Left forelimb (tissue), 1 donor: ENCODE measurements around the gene ZPBP2.
"Not testable (repeated sequence)": the region's sequence is repeated elsewhere in the genome, so short reads cannot be mapped to it uniquely, and the experiment has no call there.

Experiments used
- DNase-seq: peaks from one replicate; pipeline ENCODE4 v3.0.0-alpha.2; 2018; ENCODE audit warnings: low spot score

The ZPBP2 gene

DNA sequence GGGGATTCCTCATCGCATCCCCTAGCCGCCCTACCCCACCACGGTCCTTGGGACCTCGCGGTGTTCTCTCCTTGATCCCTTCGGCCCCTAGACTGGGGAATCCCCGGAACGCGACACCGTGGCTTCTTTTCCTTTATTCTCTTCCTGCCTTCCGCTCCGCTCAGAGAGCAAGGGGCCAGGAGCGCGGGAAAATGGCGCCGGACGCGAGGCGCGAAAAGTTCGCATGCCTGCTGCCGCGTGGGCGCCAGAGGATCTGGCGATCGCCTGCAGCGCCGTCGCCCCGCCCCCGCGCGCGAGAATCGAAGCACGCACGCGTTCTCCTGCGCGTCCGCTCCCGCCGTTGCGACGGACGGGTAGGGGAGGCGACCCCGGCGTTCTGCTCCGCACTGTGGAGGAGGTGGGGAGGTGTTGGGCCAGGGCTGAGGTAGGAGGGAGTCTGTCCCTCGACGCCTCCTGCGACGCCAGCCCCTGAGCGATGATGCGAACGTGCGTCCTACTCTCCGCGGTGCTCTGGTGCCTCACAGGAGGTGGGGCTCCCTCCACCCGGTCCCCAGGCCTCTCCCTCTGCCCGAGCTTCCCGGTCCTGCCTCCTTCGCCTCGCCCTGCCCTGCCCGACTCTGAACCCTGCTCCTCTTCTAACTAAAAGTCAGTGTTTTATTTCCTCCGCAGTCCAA is at the start of gene ZPBP2:
Gene ZPBP2, plus strand, starts transcription at position 323 of the 674 bp plus-strand sequence. Its CDS starts 153 bp downstream, at position 476.
- no peak for DNase-seq

- no peak for DNase-seq
These were observed 49.5 kb upstream of the ZPBP2 start for GRCh38 chr17:39818358-39819000.

GRCh38 chr17:39820541-39820940 is 47.5 kb upstream of the ZPBP2 start:
- no peak for DNase-seq

- no peak for DNase-seq
These were observed 47.0 kb upstream of the ZPBP2 start for GRCh38 chr17:39820987-39821386.

DNA sequence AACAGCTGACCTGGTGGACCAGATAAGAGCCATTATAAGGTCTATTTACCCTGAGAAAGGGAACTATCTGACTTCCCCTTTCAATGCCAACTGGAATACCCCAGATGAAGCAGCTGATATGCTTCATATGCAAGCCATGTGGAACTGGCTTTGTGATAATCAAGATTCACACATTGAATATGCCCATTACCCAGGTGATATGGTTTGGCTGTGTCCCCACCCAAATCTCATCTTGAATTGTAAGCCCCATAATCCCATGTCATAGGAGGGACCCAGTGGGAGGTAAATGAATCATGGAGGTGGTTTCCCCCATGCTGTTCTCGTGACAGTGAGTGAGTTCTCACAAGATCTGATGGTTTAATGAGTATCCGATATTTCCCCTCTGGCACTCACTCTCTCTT is 46.0 kb upstream of the ZPBP2 start:
- no peak for DNase-seq

GRCh38 chr17:39823407-39824054 is 44.5 kb upstream of the ZPBP2 start:
- DNase-seq = no peak

- DNase-seq = no peak
These were observed 41.7 kb upstream of the ZPBP2 start for GRCh38 chr17:39826334-39826733.

DNA sequence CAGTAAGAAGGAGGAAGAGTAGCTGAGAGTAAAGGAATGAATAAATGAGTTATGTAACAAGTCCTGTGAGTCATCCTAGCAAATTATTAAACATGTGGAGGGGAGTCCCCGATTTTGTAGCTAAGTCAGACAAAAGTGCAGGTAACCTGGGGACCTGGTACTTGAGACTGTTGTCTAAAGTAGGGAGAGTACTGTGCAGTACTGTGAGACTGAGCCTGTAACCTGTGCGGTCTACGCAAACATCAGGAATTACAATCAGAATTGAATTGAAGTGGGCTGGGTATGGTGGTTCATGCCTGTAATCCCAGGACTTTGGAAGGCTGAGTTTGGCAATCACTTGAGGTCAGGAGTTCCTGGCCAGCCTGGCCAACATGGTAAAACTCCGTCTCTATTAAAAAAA is 39.6 kb upstream of the ZPBP2 start:
- no peak for DNase-seq

DNA sequence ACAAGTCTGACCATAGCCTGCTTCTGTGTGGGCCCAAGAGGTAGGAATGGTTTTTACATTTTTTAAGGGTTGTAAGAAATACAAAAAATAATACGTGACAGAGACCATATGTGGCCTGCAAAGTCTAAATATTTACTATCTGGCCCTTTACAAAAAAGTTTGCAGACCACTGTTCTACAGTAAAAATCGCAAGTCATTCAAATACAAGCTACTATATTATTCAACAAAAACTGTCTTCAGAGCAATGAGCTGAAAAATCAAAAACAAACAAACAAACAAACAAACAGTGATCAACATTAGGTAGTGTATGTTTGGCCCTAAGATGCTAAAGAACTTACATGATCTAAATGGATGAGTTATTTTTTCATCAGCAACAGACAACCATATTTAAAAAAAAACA is 36.4 kb upstream of the ZPBP2 start:
- no peak for DNase-seq

GRCh38 chr17:39834017-39834416 is 34.0 kb upstream of the ZPBP2 start:
- DNase-seq = no peak

- DNase-seq = no peak
These were observed 32.8 kb upstream of the ZPBP2 start for GRCh38 chr17:39835038-39835786.

DNA sequence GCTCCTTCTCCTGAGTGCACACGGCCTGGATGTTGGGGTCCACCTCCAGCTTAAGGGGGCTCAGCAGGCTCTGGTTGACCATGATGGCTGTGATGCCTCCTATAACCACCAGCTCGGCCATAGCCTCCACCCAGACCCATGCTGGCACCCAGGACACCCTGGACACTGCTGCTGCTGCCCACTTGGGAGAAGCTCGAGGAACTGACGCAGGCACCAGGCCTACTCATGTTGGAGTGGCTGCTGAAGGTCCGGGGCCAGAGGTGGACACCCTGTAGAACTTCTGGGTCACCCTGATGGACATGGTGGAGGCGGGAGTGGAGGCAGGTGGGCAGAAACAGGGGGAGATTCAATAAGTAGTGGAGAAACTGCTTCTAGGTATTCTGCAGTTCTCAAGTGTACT is 31.9 kb upstream of the ZPBP2 start:
- DNase-seq = no peak

DNA sequence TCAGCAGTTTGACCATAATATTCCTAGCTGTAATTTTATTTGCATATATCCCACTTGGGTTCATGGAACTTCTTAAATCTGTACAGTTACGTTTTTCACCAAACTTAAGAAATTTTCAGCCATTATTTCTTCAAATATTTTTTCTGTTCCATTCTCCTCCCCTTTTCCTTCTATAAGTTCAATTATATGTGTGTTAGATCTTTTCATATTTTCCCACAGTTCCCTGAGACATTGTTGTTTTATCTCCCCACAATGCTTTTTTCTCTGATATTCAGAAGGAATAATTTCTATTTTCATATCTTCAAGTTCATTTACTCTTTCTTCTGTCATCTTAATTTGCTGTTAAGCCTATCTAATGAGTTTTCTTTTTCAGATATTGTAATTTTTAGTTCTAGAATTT is 29.9 kb upstream of the ZPBP2 start:
- no peak for DNase-seq

DNA sequence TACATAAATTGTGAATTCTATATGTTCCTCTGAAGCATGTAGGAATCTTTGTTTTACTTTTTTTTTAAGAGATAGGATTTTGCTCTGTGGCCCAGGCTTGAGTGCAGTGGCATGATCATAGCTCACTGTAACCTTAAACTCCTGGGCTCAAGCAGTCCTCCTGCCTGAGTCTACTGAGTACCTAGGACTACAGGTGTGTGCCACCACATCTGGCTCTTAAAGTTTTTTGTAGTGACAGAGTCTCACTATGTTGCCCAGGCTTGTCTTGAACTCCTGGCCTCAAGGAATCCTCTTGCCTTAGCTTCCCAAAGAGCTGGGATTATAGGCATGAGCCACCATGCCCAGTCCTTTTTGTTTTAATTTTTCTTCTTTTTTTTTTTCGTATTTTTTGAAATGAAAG is 29.2 kb upstream of the ZPBP2 start:
- no peak for DNase-seq

- DNase-seq = no peak
These were observed 26.8 kb upstream of the ZPBP2 start for GRCh38 chr17:39841134-39841683.

- DNase-seq = no peak
These were observed 22.8 kb upstream of the ZPBP2 start for GRCh38 chr17:39845052-39845846.

DNA sequence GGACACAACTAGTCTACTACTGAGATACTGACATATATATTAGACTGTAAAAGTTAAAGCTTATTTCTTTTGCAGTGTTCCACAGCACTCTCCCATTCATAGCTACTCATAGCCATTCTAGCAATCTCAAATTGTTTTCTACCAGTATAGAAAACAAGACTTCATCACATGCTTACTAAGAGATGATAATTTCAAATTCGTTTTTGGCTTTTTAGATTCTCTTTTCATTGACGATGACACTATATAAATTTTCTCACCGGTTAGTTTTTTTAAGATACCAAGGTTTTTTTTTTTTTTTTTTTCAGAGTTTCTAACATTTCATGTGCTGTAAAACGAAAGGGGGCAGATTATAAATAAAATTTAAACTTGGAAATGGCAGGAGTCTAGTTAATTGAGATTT is 21.8 kb upstream of the ZPBP2 start:
- no peak for DNase-seq

DNA sequence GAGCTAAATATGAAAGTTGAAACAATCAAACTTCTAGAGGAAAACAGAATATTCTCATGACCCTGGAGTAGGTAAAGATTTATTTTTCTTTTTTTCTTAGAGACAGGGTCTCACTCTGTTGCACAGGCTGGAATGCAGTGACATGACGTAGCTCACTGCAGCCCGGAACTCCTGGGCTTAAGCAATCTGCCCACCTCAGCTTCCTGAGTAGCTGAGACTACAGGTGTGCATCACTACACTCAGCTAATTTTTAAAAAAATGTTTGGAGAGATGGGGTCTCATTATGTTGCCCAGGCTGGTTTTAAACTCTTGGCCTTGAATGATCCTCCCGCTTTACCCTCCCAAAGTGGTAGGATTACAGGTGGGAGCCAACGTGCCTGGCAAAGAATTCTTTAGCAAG is 19.4 kb upstream of the ZPBP2 start:
- no peak for DNase-seq

DNA sequence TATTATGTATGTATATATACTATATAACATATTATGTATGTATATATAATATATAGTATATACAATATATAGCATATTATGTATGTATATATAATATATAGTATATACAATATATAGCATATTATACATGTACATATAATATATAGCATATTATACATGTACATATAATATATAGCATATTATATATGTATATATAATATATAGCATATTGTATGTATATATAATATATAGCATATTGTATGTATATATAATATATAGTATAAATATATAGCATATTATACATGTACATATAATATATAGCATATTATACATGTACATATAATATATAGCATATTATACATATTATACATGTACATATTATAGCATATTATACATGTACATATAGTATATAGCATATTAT is 17.8 kb upstream of the ZPBP2 start:
- not testable (repeated sequence) for DNase-seq

GRCh38 chr17:39852239-39852638 is 15.8 kb upstream of the ZPBP2 start:
- DNase-seq = no peak

DNA sequence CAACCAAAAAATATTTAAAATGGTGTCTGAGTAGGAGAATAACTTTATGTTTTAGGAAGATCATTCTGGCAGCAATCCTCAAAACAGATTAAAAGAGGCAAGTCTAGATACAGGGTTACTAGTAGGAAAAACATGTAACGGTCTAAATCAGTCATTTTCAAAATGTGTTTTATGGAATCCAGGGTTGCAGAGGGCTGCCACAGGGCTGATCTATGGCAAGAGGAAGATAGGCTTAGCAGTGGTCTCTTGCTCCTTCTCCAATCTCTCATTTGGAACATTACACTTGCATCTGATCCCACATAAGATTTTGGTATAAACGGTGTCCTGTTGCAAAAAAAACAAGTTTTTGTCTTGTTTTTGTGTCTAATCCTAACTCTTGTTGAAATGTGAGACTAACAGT is 13.1 kb upstream of the ZPBP2 start:
- no peak for DNase-seq
